ENCODE measurements around the gene SPEN. TPM values are rescaled to one million over a fixed set of nuclear protein-coding genes. Genes with fewer than 3 reads are reported as not detected.

SPEN gene
- total and polyA plus RNA-seq, 9 of the 15 experiments (the other 6 are each of a cell fraction or from before 2014, with no cell fraction given), result 5.7 to 87.5 (median 27.2) TPM

DNA sequence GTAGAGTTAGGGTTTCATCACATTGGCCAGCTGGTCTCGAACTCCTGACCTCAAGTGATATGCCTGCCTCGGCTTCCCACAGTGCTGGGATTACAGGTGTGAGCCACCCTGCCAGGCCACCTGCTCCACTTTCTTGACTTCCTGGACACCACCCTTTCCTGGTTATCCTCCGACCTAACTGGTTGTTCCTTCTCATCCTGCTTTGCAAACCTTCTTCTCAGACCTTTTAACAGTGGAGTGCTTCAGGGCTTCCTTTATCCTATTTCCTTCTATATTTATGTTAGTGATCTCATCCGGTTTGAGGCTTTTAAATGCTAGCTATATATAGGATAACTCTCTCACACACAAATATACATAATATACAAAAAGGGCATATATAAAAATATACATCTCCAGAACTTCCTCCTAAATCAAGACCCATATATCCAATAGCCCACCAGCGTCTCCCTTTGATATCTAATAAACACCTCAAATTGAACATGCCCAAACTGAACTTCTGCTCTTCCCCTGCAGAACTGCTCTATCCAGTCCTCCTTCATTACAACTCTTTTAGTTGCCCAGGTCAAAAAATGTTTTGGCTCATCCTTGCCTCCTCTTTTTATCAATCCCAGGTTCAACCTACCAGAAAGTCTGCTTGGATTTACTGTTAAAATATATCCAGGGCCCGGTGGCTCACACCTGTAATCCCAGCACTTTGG, 20.5 kb upstream of the SPEN start:
- Histone ChIP-seq H4K20me1 (replicated peaks; ENCODE audit: control insufficient read depth, insufficient read depth, low read length) (no peaks in the 10 kb centered on the region), H3K9ac (ENCODE audit: insufficient read depth in 1 of 2, low read depth in 2 of 2, low read length in 2 of 2) (no peak overlapping the region), H3K9me1 (ENCODE audit: control insufficient read depth, insufficient read depth, low read length) (no peaks in the 10 kb centered on the region), H3K4me1 (replicated peaks in 1 of 2; ENCODE audit: control insufficient read depth in 2 of 2, insufficient read depth in 2 of 2, low read length in 2 of 2) (peaks cover 17 to 18% of the 10 kb centered on the region in 2 experiments), H3K9me3 (replicated peaks; ENCODE audit: control insufficient read depth, insufficient read depth, low read depth, low read length) (no peaks in the 10 kb centered on the region), H3K27me3 (ENCODE audit: control insufficient read depth in 2 of 2, insufficient read depth in 2 of 2, low read length in 2 of 2) (no peaks in the 10 kb centered on the region), H3K4me3 (no peak overlapping the region), H3K79me2 (ENCODE audit: control insufficient read depth, insufficient read depth, low read length) (peaks cover 10% of the 10 kb centered on the region), H3K27ac (ENCODE audit: extremely low read depth, low read depth, low read length) (no peak overlapping the region), H2AFZ (ENCODE audit: low read depth, low read length) (no peak overlapping the region), H3K4me2 (ENCODE audit: insufficient read depth, low read length) (no peak overlapping the region), H3K36me3 (ENCODE audit: control insufficient read depth, insufficient read depth, low read length) (no peaks in the 10 kb centered on the region)
- in situ Hi-C loops (cut with MboI) (no loop called here), intact Hi-C loops (cut with micrococcal nuclease) (no loop called here)
- ATAC-seq (no peak), FAIRE-seq (no peak), DNase-seq (ENCODE audit: extremely low read depth in 1 of 4, low spot score in 3 of 4) (no peak)
- 65% methylated on average over 6 of the region's 6 CpGs for WGBS (ENCODE audit: insufficient coverage, low coverage, missing lambda C conversion rate)
- ChIA-PET POLR2A (no interaction called here), CTCF (ENCODE audit: low intra/inter-chr PET ratio) (no interaction called here)
- BruUV-seq (replicated peaks), result no TSS peak
- TF ChIP-seq SRSF3 (IDR thresholded peaks at IDR 0.05; ENCODE audit: insufficient read depth, low read length) (no peak), FOXM1 (IDR thresholded peaks at IDR 0.05; ENCODE audit: low read depth) (no peak), FOXM1 (CRISPR knock-in tag; IDR thresholded peaks at IDR 0.05; ENCODE audit: low read depth) (no peak), NUFIP1 (IDR thresholded peaks at IDR 0.05; ENCODE audit: partially characterized antibody) (no peak), ZFP1 (CRISPR knock-in tag; IDR thresholded peaks at IDR 0.05) (no peak), FOXJ3 (CRISPR knock-in tag; IDR thresholded peaks at IDR 0.05) (no peak), CTCFL (IDR thresholded peaks at IDR 0.05; ENCODE audit: borderline replicate concordance, insufficient read depth, low read depth, low read length, poor library complexity, severe bottlenecking) (no peak), SRSF1 (IDR thresholded peaks at IDR 0.05; ENCODE audit: low read depth, low read length) (no peak), MCM3 (IDR thresholded peaks at IDR 0.05) (no peak), RBM22 (IDR thresholded peaks at IDR 0.05; ENCODE audit: low read depth, low read length, poor library complexity, severe bottlenecking) (no peak), GTF2E2 (tag; IDR thresholded peaks at IDR 0.05) (no peak), U2AF2 (optimal IDR thresholded peaks at IDR 0.05; ENCODE audit: low read depth, low read length) (no peak), ETV1 (tag; conservative IDR thresholded peaks at IDR 0.05; ENCODE audit: low read depth) (no peak)
- TF ChIP-seq, protein P1, sequence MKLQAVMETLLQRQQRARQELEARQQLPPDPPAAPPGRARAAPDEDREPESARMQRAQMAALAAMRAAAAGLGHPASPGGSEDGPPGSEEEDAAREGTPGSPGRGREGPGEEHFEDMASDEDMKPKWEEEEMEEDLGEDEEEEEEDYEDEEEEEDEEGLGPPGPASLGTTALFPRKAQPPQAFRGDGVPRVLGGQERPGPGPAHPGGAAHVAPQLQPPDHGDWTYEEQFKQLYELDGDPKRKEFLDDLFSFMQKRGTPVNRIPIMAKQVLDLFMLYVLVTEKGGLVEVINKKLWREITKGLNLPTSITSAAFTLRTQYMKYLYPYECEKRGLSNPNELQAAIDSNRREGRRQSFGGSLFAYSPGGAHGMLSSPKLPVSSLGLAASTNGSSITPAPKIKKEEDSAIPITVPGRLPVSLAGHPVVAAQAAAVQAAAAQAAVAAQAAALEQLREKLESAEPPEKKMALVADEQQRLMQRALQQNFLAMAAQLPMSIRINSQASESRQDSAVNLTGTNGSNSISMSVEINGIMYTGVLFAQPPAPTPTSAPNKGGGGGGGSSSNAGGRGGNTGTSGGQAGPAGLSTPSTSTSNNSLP (IDR thresholded peaks at IDR 0.05; ENCODE audit: borderline replicate concordance, low read depth, low read length), result no peak
- TF ChIP-seq, protein P2, sequence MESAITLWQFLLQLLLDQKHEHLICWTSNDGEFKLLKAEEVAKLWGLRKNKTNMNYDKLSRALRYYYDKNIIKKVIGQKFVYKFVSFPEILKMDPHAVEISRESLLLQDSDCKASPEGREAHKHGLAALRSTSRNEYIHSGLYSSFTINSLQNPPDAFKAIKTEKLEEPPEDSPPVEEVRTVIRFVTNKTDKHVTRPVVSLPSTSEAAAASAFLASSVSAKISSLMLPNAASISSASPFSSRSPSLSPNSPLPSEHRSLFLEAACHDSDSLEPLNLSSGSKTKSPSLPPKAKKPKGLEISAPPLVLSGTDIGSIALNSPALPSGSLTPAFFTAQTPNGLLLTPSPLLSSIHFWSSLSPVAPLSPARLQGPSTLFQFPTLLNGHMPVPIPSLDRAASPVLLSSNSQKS (CRISPR knock-in tag; IDR thresholded peaks at IDR 0.05), result no peak

Data from K562 (cell line).